ENCODE data around the gene ACKR3.

ACKR3 gene

DNA sequence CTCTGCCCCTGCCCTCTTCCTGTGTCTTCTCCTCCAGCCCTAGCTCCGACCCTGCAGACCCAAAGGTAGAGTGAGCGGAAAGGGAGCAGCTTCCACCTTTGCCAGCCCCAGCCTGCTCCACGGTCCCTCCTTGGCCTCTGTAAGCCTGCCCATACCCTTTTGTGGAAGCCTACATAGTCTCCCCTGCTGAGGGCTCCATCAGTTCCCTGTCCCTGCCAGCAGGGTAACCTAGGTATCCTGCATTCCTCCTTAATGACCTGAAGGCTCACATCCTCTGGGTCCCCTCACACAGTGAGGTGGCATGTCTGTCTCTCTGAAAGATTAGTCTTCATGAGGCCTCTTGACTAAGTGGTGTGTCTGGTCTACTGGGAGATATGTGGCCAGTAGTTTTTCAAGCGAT lies 20.5 kb upstream of the ACKR3 start:
- Histone ChIP-seq H3K4me3 (ENCODE audit: low read depth in 1 of 2, low read length in 1 of 2) (no peak overlapping the region), H3K36me3 (no peaks in the 10 kb centered on the region), H3K4me1 (ENCODE audit: control insufficient read depth in 1 of 2, insufficient read depth in 1 of 2, low read depth in 1 of 2, low read length in 1 of 2) (peaks cover 16 to 29% of the 10 kb centered on the region in 2 experiments), H3K27ac (no peak overlapping the region), H3K9me3 (no peaks in the 10 kb centered on the region), H3K27me3 (no peaks in the 10 kb centered on the region)
- TF ChIP-seq, protein P1, sequence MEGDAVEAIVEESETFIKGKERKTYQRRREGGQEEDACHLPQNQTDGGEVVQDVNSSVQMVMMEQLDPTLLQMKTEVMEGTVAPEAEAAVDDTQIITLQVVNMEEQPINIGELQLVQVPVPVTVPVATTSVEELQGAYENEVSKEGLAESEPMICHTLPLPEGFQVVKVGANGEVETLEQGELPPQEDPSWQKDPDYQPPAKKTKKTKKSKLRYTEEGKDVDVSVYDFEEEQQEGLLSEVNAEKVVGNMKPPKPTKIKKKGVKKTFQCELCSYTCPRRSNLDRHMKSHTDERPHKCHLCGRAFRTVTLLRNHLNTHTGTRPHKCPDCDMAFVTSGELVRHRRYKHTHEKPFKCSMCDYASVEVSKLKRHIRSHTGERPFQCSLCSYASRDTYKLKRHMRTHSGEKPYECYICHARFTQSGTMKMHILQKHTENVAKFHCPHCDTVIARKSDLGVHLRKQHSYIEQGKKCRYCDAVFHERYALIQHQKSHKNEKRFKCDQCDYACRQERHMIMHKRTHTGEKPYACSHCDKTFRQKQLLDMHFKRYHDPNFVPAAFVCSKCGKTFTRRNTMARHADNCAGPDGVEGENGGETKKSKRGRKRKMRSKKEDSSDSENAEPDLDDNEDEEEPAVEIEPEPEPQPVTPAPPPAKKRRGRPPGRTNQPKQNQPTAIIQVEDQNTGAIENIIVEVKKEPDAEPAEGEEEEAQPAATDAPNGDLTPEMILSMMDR (IDR thresholded peaks at IDR 0.05): no peak

DNA sequence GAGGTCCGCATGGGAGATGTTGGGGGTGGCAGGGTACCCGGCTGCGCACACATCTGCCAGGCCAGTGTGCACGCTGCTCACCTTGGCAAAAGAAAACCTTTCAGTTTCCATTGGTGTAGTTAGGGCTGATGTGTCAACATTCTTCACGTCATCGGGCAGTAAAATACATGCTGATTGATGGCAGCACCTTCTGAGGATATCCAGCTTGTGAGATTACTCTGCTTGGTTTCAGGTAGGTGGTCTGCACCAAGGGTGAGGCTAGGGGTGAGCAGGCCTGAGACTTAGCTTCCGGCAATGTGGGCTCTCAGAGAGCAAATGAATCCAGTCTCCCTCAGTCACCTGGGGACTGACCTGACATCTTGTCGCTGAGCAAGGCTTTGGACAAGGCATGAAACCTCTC lies 19.3 kb upstream of the ACKR3 start:
- no peaks in the 10 kb centered on the region for H3K9me3 ChIP-seq
- no peaks in the 10 kb centered on the region for H3K27me3 ChIP-seq
- no peaks in the 10 kb centered on the region for H3K36me3 ChIP-seq
- TF ChIP-seq, protein P1 (IDR thresholded peaks at IDR 0.05): no peak
- H3K4me3 ChIP-seq (ENCODE audit: low read depth in 1 of 2, low read length in 1 of 2): no peak overlapping the region
- H3K4me1 ChIP-seq (ENCODE audit: control insufficient read depth in 1 of 2, insufficient read depth in 1 of 2, low read depth in 1 of 2, low read length in 1 of 2): peaks cover 16 to 29% of the 10 kb centered on the region in 2 experiments
- H3K27ac ChIP-seq: no peak overlapping the region

DNA sequence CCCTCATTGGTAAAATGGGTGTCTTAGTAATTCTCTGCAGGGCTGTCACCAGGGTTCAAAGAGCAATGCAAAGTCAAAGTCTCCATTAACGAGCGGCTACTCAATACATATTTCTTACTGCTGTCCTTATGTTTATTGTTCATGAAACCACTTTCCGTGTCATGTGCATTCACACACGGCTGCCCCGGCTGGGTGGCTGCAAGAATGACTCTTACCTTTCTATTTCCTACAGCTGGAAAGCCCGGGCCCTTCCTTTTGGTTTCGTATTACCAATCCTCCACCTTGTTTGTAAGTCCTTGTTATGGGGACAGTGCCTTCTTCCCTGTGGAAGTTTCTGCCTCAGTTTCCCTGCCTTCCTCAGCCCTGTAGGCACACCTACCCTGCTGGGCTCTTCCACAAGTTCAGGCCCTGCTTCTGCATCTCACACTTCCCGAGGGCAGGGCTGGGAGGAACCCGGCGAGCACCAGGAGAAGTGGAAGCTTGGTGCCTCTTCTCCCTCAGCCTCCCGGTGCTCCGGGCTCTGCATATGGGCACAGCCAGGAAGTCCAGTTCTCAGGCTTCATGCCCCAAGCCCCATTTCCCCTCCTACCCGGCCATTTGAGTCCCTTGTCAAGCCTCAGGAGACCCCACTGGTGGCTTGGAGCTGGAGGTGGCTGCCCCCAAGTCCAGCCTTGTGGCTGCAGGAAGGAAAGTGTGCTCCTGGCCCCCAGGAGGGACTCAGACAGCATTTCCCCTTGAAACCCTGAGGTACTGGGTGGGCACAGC lies 18.7 kb upstream of the ACKR3 start:
- no peaks in the 10 kb centered on the region for H3K27me3 ChIP-seq
- peaks cover 14 to 24% of the 10 kb centered on the region in 2 experiments for H3K4me1 ChIP-seq (ENCODE audit: control insufficient read depth in 1 of 2, insufficient read depth in 1 of 2, low read depth in 1 of 2, low read length in 1 of 2)
- H3K9me3 ChIP-seq: no peaks in the 10 kb centered on the region
- no peak overlapping the region for H3K27ac ChIP-seq
- TF ChIP-seq, protein P1 (IDR thresholded peaks at IDR 0.05): no peak
- no peak overlapping the region for H3K4me3 ChIP-seq (ENCODE audit: low read depth in 1 of 2, low read length in 1 of 2)
- H3K36me3 ChIP-seq: no peaks in the 10 kb centered on the region

DNA sequence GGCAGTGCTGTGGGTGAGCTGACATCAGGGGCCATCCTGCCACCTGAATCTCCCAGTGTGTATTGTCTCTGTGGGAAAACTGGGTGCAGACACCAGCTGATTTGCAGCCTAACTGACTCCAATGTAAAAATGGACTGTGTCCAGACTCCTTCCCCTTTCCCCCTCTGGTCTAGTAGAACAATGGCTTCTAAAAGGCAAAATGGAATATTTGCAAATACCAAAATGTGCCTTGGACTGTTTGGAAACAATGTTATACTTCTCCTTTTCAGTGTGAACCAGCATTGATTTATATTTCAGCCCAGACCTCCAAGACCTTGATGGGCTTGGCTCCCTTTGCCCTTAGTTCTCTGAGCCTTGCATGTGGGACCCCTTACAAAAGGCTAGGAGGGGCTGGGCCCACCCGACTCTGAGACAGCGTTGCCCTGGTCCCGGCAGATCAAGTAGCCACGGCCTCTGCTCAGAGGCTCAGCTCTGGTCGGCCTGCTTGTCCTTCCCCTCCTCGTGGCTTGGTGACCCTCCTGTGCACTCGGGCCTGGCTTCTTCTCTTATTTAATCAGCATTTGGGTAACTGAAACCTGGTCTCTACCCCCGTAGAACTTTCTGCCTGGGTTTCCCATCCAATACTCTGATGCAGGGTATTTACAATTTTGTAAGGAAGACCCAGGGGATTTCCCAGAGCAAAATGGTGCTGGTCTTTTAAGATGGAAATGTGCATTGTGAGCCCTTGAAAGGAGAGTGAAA lies 18.0 kb upstream of the ACKR3 start:
- Histone ChIP-seq H3K36me3 (no peaks in the 10 kb centered on the region), H3K27me3 (no peaks in the 10 kb centered on the region), H3K4me3 (ENCODE audit: low read depth in 1 of 2, low read length in 1 of 2) (no peak overlapping the region), H3K27ac (no peak overlapping the region), H3K9me3 (no peaks in the 10 kb centered on the region), H3K4me1 (ENCODE audit: control insufficient read depth in 1 of 2, insufficient read depth in 1 of 2, low read depth in 1 of 2, low read length in 1 of 2) (peaks cover 7 to 16% of the 10 kb centered on the region in 2 experiments)
- TF ChIP-seq, protein P1 (IDR thresholded peaks at IDR 0.05): no peak

DNA sequence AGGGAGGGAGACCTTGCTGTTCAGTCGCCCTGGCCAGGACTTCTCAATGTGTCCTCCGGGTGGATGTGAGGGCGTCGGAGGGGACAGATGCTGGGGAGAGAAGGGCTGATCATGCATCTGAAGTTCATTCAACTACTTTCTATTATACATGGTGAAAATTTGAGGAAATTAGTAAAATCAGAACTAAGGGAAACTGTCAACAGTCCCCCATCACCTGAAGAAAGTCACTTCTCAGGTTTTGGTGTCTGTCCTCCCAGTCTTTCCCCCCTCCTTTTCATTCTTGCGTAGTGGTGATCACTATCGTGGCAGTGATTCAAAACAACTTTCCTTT lies 17.4 kb upstream of the ACKR3 start:
- no peaks in the 10 kb centered on the region for H3K9me3 ChIP-seq
- H3K27ac ChIP-seq: no peak overlapping the region
- TF ChIP-seq, protein P1 (IDR thresholded peaks at IDR 0.05): no peak
- no peak overlapping the region for H3K4me3 ChIP-seq (ENCODE audit: low read depth in 1 of 2, low read length in 1 of 2)
- H3K27me3 ChIP-seq: no peaks in the 10 kb centered on the region
- peaks cover 3 to 13% of the 10 kb centered on the region in 2 experiments for H3K4me1 ChIP-seq (ENCODE audit: control insufficient read depth in 1 of 2, insufficient read depth in 1 of 2, low read depth in 1 of 2, low read length in 1 of 2)
- no peaks in the 10 kb centered on the region for H3K36me3 ChIP-seq

Data from neutrophil (primary cell).